GM23338 (cell line): ENCODE data around the gene LRMDA. TPM values are rescaled to one million over a fixed set of nuclear protein-coding genes. Genes with fewer than 3 reads are reported as not detected.

Source experiments
- ATAC-seq: fragments of 200-7000 bp; cut with Tn5 transposase; 3 replicates; pipeline ENCODE4 v1.9.1; 2020
- DNase-seq: peaks from one replicate; pipeline ENCODE4 v3.0.0-alpha.2; 2015; ENCODE audit warnings: low spot score
- H2AFZ ChIP-seq: fragments of 200-600 bp; sonication (generic); 2 replicates; pipeline ENCODE4 v1.8.0; 2016; ENCODE audit warnings: antibody characterized with exemption, mild to moderate bottlenecking, moderate library complexity
- H3F3A ChIP-seq: fragments of 200-600 bp; sonication (generic); replicated peaks from 2 replicates; pipeline ENCODE4 v1.8.0; 2017; ENCODE audit warnings: antibody characterized with exemption, mixed run types, low read depth
- H3K27ac ChIP-seq: fragments of 200-600 bp; sonication (generic); 2 replicates; pipeline ENCODE4 v1.6.1; 2016; ENCODE audit warnings: low read depth
- H3K27me3 ChIP-seq: fragments of 200-600 bp; sonication (generic); 2 replicates; pipeline ENCODE4 v1.8.0; 2016; ENCODE audit warnings: mild to moderate bottlenecking, mixed run types, moderate library complexity; ENCODE audit not compliant: insufficient read depth
- H3K36me3 ChIP-seq: fragments of 200-600 bp; sonication (generic); 2 replicates; pipeline ENCODE4 v1.8.0; 2016; ENCODE audit warnings: mild to moderate bottlenecking; ENCODE audit not compliant: insufficient read depth
- H3K4me1 ChIP-seq: fragments of 200-600 bp; sonication (generic); 2 replicates; pipeline ENCODE4 v1.8.0; 2016; ENCODE audit warnings: mild to moderate bottlenecking, moderate library complexity; ENCODE audit not compliant: insufficient read depth
- H3K4me2 ChIP-seq: fragments of 200-600 bp; sonication (generic); 2 replicates; pipeline ENCODE4 v1.7.1; 2017; ENCODE audit warnings: mixed run types
- H3K4me3 ChIP-seq: fragments of 200-600 bp; sonication (generic); 2 replicates; pipeline ENCODE4 v1.6.1; 2016; ENCODE audit warnings: mixed run types
- H3K79me2 ChIP-seq: fragments of 200-600 bp; sonication (generic); replicated peaks from 2 replicates; pipeline ENCODE4 v1.8.0; 2017; ENCODE audit warnings: mild to moderate bottlenecking; ENCODE audit not compliant: insufficient read depth
- H3K9me2 ChIP-seq: fragments of 200-600 bp; sonication (generic); 2 replicates; pipeline ENCODE4 v1.8.0; 2017; ENCODE audit not compliant: insufficient read depth
- H4K20me1 ChIP-seq: fragments of 200-600 bp; sonication (generic); replicated peaks from 2 replicates; pipeline ENCODE4 v1.8.0; 2017; ENCODE audit warnings: mild to moderate bottlenecking; ENCODE audit not compliant: insufficient read depth
- H3K27ac Mint-ChIP-seq: 2 replicates; pipeline ENCODE4 v1.8.0; 2020; ENCODE audit warnings: inconsistent platforms, mild to moderate bottlenecking, moderate library complexity, mixed read lengths
- H3K27me3 Mint-ChIP-seq: 3 replicates; pipeline ENCODE4 v1.8.0; 2022; ENCODE audit warnings: low read depth, mild to moderate bottlenecking, moderate library complexity, mixed read lengths, inconsistent platforms; ENCODE audit not compliant: insufficient read depth, poor library complexity
- H3K36me3 Mint-ChIP-seq: 3 replicates; pipeline ENCODE4 v1.8.0; 2021; ENCODE audit warnings: low read depth, mild to moderate bottlenecking, inconsistent platforms, moderate library complexity, mixed read lengths
- H3K4me1 Mint-ChIP-seq: 3 replicates; pipeline ENCODE4 v1.8.0; 2020; ENCODE audit warnings: mild to moderate bottlenecking, inconsistent platforms, mixed read lengths
- H3K4me3 Mint-ChIP-seq: 3 replicates; pipeline ENCODE4 v1.8.0; 2021; ENCODE audit warnings: moderate library complexity, mild to moderate bottlenecking, inconsistent platforms, mixed read lengths
- H3K9me3 Mint-ChIP-seq: 3 replicates; pipeline ENCODE4 v1.8.0; 2020; ENCODE audit warnings: moderate library complexity, mild to moderate bottlenecking, inconsistent platforms, mixed read lengths
- CREB1 ChIP-seq: fragments of 250-450 bp; sonication (Bioruptor Pico); IDR thresholded peaks from 2 replicates; pipeline ENCODE4 v1.5.0; 2020; ENCODE audit warnings: low read depth, mild to moderate bottlenecking, moderate library complexity
- EZH2 ChIP-seq: fragments of 200-600 bp; sonication (generic); IDR thresholded peaks from one replicate; pipeline ENCODE4 v1.8.0; 2017; ENCODE audit warnings: antibody characterized with exemption, mild to moderate bottlenecking, low read depth; ENCODE audit not compliant: unreplicated experiment
- EZH2phosphoT487 ChIP-seq: fragments of 200-600 bp; sonication (generic); IDR thresholded peaks from one replicate; pipeline ENCODE4 v1.8.1; 2018; ENCODE audit warnings: antibody characterized with exemption; ENCODE audit not compliant: unreplicated experiment
- JUNB ChIP-seq: IDR thresholded peaks from one replicate; pipeline ENCODE4 v1.6.1; 2016; ENCODE audit warnings: antibody characterized with exemption; ENCODE audit not compliant: unreplicated experiment
- NANOG ChIP-seq: IDR thresholded peaks from 2 replicates; pipeline ENCODE4 v1.6.1; 2016; ENCODE audit warnings: antibody characterized with exemption, borderline replicate concordance
- REST ChIP-seq: IDR thresholded peaks from one replicate; pipeline ENCODE4 v1.6.1; 2018; ENCODE audit warnings: antibody characterized with exemption; ENCODE audit not compliant: unreplicated experiment
- STAT1 ChIP-seq: IDR thresholded peaks from one replicate; pipeline ENCODE4 v1.6.1; 2016; ENCODE audit warnings: antibody characterized with exemption; ENCODE audit not compliant: unreplicated experiment
- ZNF114 ChIP-seq: fragments of 250-450 bp; sonication (Bioruptor Pico); IDR thresholded peaks from 2 replicates; pipeline ENCODE4 v1.5.0; 2020; ENCODE audit warnings: mild to moderate bottlenecking, moderate library complexity
- polyA plus RNA-seq: library from polyadenylated mRNA; unstranded; fragments of >200 nt; fragmentation: Nextera tagmentation; extraction: Ambion mirVana; gene quantifications from 2 replicates; pipeline ENCODE4 v1.2.1, GENCODE V29; 2016
- total RNA-seq: library from RNA; depleted of rRNA; stranded (reverse); fragments of >200 nt; shearing (Covaris generic); gene quantifications from 2 replicates; pipeline ENCODE4 v1.2.3, GENCODE V29; 2014
- TF ChIP-seq, protein P1 (sequence below): fragments of 250-450 bp; sonication (Bioruptor Pico); IDR thresholded peaks from 2 replicates; pipeline ENCODE4 v1.5.0; 2020; ENCODE audit warnings: mild to moderate bottlenecking, moderate library complexity

LRMDA gene
- total and polyA plus RNA-seq, 2 experiments from 2014 or later: 0.90 to 1.8 TPM

- Histone ChIP-seq H3K27me3 (no peaks in the 10 kb centered on the region), H3K4me3 (no peak overlapping the region), H3F3A (no peaks in the 10 kb centered on the region), H3K27ac (no peak overlapping the region), H3K4me1 (no peaks in the 10 kb centered on the region), H3K9me2 (no peaks in the 10 kb centered on the region), H2AFZ (no peak overlapping the region), H3K36me3 (no peaks in the 10 kb centered on the region), H3K79me2 (no peaks in the 10 kb centered on the region), H4K20me1 (no peaks in the 10 kb centered on the region), H3K4me2 (no peak overlapping the region)
- TF ChIP-seq EZH2phosphoT487 (no peak), STAT1 (no peak), JUNB (no peak), REST (no peak), EZH2 (no peak), CREB1 (no peak), NANOG (no peak), ZNF114 (CRISPR knock-in tag) (no peak)
- TF ChIP-seq, protein P1, sequence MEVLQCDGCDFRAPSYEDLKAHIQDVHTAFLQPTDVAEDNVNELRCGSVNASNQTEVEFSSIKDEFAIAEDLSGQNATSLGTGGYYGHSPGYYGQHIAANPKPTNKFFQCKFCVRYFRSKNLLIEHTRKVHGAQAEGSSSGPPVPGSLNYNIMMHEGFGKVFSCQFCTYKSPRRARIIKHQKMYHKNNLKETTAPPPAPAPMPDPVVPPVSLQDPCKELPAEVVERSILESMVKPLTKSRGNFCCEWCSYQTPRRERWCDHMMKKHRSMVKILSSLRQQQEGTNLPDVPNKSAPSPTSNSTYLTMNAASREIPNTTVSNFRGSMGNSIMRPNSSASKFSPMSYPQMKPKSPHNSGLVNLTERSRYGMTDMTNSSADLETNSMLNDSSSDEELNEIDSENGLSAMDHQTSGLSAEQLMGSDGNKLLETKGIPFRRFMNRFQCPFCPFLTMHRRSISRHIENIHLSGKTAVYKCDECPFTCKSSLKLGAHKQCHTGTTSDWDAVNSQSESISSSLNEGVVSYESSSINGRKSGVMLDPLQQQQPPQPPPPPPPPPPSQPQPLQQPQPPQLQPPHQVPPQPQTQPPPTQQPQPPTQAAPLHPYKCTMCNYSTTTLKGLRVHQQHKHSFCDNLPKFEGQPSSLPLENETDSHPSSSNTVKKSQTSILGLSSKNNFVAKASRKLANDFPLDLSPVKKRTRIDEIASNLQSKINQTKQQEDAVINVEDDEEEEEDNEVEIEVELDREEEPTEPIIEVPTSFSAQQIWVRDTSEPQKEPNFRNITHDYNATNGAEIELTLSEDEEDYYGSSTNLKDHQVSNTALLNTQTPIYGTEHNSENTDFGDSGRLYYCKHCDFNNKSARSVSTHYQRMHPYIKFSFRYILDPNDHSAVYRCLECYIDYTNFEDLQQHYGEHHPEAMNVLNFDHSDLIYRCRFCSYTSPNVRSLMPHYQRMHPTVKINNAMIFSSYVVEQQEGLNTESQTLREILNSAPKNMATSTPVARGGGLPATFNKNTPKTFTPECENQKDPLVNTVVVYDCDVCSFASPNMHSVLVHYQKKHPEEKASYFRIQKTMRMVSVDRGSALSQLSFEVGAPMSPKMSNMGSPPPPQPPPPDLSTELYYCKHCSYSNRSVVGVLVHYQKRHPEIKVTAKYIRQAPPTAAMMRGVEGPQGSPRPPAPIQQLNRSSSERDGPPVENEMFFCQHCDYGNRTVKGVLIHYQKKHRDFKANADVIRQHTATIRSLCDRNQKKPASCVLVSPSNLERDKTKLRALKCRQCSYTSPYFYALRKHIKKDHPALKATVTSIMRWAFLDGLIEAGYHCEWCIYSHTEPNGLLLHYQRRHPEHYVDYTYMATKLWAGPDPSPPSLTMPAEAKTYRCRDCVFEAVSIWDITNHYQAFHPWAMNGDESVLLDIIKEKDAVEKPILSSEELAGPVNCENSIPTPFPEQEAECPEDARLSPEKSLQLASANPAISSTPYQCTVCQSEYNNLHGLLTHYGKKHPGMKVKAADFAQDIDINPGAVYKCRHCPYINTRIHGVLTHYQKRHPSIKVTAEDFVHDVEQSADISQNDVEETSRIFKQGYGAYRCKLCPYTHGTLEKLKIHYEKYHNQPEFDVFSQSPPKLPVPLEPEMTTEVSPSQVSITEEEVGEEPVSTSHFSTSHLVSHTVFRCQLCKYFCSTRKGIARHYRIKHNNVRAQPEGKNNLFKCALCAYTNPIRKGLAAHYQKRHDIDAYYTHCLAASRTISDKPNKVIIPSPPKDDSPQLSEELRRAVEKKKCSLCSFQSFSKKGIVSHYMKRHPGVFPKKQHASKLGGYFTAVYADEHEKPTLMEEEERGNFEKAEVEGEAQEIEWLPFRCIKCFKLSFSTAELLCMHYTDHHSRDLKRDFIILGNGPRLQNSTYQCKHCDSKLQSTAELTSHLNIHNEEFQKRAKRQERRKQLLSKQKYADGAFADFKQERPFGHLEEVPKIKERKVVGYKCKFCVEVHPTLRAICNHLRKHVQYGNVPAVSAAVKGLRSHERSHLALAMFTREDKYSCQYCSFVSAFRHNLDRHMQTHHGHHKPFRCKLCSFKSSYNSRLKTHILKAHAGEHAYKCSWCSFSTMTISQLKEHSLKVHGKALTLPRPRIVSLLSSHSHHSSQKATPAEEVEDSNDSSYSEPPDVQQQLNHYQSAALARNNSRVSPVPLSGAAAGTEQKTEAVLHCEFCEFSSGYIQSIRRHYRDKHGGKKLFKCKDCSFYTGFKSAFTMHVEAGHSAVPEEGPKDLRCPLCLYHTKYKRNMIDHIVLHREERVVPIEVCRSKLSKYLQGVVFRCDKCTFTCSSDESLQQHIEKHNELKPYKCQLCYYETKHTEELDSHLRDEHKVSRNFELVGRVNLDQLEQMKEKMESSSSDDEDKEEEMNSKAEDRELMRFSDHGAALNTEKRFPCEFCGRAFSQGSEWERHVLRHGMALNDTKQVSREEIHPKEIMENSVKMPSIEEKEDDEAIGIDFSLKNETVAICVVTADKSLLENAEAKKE (CRISPR knock-in tag): no peak
- Mint-ChIP-seq H3K27me3 (peaks cover 5% of the 10 kb centered on the region), H3K36me3 (no peaks in the 10 kb centered on the region), H3K4me3 (no peak overlapping the region), H3K4me1 (no peaks in the 10 kb centered on the region), H3K27ac (no peak overlapping the region), H3K9me3 (no peaks in the 10 kb centered on the region)
- ATAC-seq (no peak), DNase-seq (no peak)
Measured at GRCh38 chr10:75497997-75498883, 66.8 kb downstream of the LRMDA start.
